Endothelial cell of umbilical vein (primary cell): Measurements from ENCODE around the gene ELOVL2.

Experiments used
- EZH2 ChIP-seq: IDR thresholded peaks from 2 replicates; pipeline ENCODE4 v1.6.1; 2012; ENCODE audit warnings: borderline replicate concordance, low read depth, mild to moderate bottlenecking, moderate library complexity, low read length, inconsistent platforms; ENCODE audit not compliant: severe bottlenecking
- GATA2 ChIP-seq: IDR thresholded peaks from 2 replicates; pipeline ENCODE4 v1.7.0; 2011; ENCODE audit warnings: low read depth, mild to moderate bottlenecking, moderate library complexity, mixed read lengths, low read length; ENCODE audit not compliant: insufficient read length, insufficient read depth
- JUN ChIP-seq: IDR thresholded peaks from 2 replicates; pipeline ENCODE4 v1.6.1; 2011; ENCODE audit warnings: borderline replicate concordance, low read depth; ENCODE audit not compliant: insufficient read length, insufficient read depth
- POLR2A ChIP-seq: IDR thresholded peaks from 2 replicates; pipeline ENCODE4 v1.6.1; 2012; ENCODE audit warnings: low read depth, mild to moderate bottlenecking, control low read depth, low read length
- POLR2AphosphoS5 ChIP-seq: IDR thresholded peaks from 2 replicates; pipeline ENCODE4 v1.6.1; 2012; ENCODE audit warnings: low read depth, mild to moderate bottlenecking, control low read depth, low read length, moderate library complexity; ENCODE audit not compliant: insufficient read depth
- TF ChIP-seq, protein P1 (sequence below), 2 donors: IDR thresholded peaks; 1 replicate in 1 of 2; 2 replicates in 1 of 2; pipeline ENCODE4 v1.5.1; 2011; ENCODE audit warnings: low read length in 2 of 2, mild to moderate bottlenecking in 2 of 2, moderate library complexity in 2 of 2, control low read depth in 1 of 2, inconsistent platforms in 1 of 2, low read depth in 1 of 2; ENCODE audit not compliant: insufficient read depth in 1 of 2; ENCODE audit errors: extremely low read depth in 1 of 2
- TF ChIP-seq, protein P2 (sequence below): IDR thresholded peaks from 2 replicates; pipeline ENCODE4 v1.6.1; 2011; ENCODE audit not compliant: insufficient read depth, insufficient read length

DNA sequence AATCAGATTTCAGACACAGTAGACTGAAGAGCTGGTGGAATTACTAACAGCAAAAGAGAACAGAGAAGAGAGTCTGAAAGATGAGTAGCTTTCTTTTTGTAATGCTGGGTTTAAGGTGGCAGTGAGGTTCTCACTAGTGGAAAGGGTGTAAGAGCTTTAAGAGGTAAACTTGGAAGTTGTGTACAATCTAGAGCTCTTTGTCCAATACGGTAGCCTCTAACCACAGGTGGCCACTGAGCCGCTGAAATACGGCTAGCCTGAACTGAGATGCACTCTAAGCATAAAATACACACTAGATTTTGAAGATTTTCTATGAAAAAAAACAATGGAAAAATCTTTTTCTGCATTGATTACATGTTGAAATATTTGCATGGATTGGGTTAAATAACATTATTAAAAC is 4.0 kb downstream of the ELOVL2 start:
- TF ChIP-seq, protein P1, sequence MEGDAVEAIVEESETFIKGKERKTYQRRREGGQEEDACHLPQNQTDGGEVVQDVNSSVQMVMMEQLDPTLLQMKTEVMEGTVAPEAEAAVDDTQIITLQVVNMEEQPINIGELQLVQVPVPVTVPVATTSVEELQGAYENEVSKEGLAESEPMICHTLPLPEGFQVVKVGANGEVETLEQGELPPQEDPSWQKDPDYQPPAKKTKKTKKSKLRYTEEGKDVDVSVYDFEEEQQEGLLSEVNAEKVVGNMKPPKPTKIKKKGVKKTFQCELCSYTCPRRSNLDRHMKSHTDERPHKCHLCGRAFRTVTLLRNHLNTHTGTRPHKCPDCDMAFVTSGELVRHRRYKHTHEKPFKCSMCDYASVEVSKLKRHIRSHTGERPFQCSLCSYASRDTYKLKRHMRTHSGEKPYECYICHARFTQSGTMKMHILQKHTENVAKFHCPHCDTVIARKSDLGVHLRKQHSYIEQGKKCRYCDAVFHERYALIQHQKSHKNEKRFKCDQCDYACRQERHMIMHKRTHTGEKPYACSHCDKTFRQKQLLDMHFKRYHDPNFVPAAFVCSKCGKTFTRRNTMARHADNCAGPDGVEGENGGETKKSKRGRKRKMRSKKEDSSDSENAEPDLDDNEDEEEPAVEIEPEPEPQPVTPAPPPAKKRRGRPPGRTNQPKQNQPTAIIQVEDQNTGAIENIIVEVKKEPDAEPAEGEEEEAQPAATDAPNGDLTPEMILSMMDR (IDR thresholded peaks at IDR 0.05; ENCODE audit: extremely low read depth in 1 of 2, insufficient read depth in 1 of 2, low read depth in 1 of 2, low read length in 2 of 2), result no peak
- TF ChIP-seq POLR2A, result no peak
- TF ChIP-seq POLR2AphosphoS5, result no peak
- TF ChIP-seq EZH2, result no peak
- TF ChIP-seq GATA2, result no peak
- TF ChIP-seq, protein P2, sequence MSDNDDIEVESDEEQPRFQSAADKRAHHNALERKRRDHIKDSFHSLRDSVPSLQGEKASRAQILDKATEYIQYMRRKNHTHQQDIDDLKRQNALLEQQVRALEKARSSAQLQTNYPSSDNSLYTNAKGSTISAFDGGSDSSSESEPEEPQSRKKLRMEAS, result no peak
- TF ChIP-seq JUN, result no peak
